Panc1 (cell line): ENCODE data around the gene LRTM1.

Experiments
- POLR2AphosphoS5 ChIP-seq: IDR thresholded peaks from 2 replicates; pipeline ENCODE4 v1.6.1; 2012; ENCODE audit warnings: mild to moderate bottlenecking, low read depth, low read length, moderate library complexity
- TCF7L2 ChIP-seq: IDR thresholded peaks from 2 replicates; pipeline ENCODE4 v1.6.1; 2011; ENCODE audit warnings: mild to moderate bottlenecking, low read depth, low read length, inconsistent platforms
- TF ChIP-seq, protein P1 (sequence below): fragments of 450-650 bp; IDR thresholded peaks from 2 replicates; pipeline ENCODE4 v1.5.1; 2017; ENCODE audit warnings: mild to moderate bottlenecking

- TF ChIP-seq, protein P1, sequence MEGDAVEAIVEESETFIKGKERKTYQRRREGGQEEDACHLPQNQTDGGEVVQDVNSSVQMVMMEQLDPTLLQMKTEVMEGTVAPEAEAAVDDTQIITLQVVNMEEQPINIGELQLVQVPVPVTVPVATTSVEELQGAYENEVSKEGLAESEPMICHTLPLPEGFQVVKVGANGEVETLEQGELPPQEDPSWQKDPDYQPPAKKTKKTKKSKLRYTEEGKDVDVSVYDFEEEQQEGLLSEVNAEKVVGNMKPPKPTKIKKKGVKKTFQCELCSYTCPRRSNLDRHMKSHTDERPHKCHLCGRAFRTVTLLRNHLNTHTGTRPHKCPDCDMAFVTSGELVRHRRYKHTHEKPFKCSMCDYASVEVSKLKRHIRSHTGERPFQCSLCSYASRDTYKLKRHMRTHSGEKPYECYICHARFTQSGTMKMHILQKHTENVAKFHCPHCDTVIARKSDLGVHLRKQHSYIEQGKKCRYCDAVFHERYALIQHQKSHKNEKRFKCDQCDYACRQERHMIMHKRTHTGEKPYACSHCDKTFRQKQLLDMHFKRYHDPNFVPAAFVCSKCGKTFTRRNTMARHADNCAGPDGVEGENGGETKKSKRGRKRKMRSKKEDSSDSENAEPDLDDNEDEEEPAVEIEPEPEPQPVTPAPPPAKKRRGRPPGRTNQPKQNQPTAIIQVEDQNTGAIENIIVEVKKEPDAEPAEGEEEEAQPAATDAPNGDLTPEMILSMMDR, result no peak
- TF ChIP-seq POLR2AphosphoS5 (no peak), TCF7L2 (no peak)
Observed at GRCh38 chr3:54935869-54936268, 8.0 kb upstream of the LRTM1 start.
